CD4-positive, alpha-beta T cell treated with Interferon alpha-2 for 1 hour (primary cell): Measurements from ENCODE around the gene FRG1.
"Not testable (repeated sequence)": the region's sequence is repeated elsewhere in the genome, so short reads cannot be mapped to it uniquely, and the experiment has no call there.

ENCODE experiments used
- DNase-seq, 2 donors: peaks; one replicate each; pipeline ENCODE4 v3.0.0-alpha.2; 2020 to 2022

FRG1 gene

DNA sequence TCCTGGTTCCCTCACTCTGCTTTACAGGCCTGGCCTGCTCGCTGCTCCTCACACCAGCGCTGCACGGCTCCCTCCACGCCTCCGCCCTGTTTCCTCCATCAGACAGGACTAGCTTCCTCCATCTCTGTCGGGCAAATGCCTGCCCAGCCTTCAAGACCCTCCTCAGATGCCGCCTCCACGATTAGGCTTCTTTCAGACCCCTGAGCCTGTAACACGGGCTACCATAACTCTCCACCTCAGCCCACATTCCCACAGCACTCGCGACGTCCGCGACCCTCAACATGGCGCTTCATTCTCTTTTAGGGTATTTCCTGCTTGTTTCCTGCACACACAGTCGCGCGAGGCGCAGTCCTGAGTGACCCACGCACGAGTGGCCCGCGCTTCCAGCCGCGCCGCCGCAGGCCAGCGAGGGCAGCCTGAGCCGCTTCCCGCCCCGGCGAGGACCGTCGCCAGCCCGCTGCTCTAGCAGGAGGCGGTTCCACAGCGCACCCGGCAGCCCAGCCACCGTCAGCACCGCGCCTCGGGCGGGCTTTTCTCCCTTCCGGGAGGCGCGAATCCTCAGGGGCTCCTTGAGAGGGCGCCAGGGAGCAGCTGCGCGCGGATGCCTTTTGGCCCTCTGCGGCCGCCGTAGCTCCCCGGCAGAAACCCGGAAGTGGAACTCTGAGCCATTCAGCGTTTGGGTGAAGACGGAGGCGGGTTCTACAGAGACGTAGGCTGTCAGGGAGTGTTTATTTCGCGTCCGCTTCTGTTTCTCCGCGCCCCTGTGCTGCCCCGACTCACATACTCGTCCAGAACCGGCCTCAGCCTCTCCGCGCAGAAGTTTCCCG is at the start of gene FRG1:
Gene FRG1 (plus strand): TSS at position 695 of the 827 bp plus-strand sequence. CDS start 138 bp downstream, outside the sequence.
- peak; percentile 94 to 98 for DNase-seq

DNA sequence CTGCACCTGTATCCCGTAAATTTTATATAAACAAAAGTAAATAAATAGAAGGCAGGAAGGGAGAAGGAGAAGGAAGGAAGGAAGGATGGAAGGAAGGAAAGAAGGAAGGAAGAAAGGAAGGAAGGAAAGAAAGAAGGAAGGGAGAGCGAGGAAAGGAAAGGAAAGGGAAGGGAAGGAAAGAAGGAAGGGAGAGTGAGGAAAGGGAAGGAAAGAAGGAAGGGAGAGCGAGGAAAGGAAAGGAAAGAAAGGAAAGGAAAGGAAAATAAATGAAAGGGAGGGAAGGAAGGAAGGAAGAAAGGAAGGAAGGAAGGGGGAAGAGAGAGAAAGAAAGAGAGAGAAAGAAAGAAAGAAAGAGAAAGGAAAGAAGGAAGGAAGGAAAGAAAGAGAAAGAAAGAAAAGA is 43.0 kb upstream of the FRG1 start:
- DNase-seq: no peak

DNA sequence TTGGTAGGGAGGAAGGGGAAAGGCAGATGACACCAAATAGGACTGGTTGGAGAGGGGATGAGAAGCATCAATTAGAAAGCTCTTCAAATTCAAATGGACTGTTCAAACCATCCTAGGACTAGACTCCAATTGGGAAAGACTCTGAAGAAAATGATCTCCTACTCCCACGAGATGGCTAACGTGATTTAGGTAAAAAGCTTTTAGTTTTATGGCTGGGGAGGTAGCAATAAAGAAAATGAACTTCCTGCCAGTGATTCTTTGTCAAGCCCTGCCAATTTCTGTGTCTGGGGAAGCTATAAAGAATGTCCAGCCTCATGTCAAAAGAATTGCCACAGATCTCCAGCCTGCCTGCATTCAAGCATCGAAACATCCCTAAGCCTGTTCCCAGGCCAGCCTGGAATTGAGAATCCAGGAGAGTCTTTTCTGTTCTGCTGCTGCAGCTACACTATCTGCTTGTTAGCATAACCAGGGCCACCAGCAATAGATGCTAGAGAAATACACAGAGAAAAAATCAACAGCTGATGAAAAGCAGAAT is 41.1 kb upstream of the FRG1 start:
- not testable (repeated sequence) for DNase-seq

DNA sequence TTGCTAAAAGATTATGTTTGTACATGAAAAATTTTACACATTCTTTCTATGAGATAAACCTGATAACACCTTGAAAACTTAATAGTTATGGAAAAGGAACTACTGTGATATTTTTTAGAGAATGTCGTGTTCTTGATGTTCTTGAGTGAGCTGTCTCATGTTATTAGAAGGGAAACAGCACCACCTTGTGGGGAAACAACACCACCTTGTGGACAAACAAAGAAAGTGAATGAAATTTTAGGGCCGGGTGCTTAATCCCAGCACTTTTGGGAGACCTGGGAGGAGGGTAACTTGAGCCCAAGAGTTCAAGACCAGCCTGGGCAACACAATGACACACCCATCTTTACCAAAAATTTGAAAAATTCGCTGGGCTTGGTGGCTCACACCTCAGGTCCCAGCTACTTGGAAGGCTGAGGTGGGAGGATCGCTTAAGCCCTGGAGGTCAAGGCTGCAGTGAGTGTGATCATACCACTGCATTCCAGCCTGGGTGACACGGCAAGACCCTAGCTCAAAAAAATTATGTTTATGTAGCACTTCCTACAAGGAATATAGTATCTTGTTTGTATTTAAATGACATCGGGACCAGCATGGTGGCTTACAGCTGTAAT is 36.1 kb upstream of the FRG1 start:
- DNase-seq: peak; percentile 16 to 63

DNA sequence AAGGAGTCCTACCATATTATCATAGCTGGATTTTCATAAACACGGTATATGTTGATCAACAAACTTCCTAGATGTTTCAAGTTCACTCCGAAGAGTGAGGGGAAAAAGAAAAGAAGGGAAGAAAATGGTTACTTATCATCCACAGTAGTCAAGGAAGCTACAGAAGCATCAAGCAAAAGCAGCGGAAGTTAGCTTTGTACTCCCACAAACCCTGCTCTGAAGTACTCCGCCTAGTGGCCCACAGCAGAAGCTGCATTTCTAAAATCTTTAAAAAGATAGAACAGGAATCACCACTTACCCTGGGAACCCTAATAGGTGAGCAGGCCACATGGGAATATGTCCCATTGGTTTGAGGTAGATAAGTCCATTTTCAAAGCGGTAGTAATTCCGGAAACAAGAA is 28.5 kb upstream of the FRG1 start:
- peak in 1 of 2 donors; percentile 14 for DNase-seq

DNA sequence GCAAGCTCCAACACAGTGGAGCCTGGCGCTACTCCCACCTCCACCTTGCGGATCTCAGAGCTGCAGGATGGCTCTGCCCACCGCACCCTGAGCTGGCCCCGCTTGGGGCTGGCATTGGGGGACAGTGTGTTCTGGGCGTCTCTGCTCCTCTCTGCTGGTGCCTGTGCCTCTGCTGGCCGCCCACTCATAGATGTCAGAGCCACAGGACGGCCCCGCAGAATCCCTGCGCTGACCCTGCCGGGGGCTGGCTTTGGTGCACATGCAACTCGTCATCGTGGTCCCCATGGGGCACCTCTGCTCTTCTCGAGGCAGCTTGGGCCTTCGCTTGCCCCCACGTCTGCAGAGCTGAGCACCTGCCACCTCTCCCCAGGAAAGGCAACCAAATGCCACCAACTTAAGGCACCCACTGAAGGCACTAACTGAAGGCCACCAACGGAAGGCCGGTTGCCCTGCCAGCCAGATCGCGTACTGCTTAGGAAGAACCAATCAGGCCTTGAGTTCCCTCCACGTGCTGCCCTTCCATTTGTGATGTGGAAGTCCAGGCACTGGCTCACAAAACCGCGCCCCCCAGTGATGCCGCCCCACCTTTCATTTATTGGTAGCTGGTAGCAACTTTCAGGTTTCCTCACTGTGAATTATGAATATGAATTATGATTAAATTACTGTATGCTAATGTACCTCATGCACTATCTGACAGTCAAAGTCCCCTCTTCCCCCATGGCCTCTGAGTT is 23.3 kb upstream of the FRG1 start:
- DNase-seq: no peak

DNA sequence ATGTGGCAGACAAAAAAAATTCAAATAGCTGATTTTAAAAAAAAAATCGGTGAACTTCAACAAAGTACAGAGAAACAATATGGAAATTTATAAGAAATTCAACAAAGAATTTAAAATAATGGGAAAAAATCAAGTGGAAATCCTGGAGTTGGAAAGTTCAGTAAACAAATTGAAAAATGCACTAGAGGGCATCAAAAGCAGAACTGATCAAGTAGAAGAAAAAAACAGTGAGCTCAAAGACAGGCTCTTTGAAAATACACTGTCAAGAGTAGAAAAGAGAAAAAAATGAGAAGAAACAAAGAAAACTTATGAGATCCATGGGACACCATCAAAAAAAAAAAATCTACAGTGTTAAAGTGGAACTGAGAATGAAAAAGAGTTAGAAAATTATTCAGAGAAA is 19.6 kb upstream of the FRG1 start:
- DNase-seq: no peak

DNA sequence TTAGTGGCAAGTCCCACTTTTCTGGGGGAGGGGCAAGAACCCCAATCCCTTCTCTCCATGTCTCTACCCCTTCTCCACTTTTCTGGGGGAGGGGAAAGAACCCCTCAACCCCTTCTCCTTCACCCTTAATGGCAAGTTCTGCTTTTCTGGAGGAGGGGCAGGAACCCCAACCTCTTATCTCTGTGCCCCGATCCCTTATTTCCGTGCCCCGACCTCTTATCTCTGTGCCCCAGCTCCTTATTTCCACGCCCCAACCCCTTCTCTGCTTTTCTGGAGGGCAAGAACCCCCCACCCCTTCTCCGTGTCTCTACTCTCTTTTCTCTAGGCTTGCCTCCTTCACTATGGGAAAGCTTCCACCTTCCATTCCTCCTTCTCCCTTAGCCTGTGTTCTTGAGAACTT is 13.9 kb upstream of the FRG1 start:
- DNase-seq: not testable (repeated sequence)

DNA sequence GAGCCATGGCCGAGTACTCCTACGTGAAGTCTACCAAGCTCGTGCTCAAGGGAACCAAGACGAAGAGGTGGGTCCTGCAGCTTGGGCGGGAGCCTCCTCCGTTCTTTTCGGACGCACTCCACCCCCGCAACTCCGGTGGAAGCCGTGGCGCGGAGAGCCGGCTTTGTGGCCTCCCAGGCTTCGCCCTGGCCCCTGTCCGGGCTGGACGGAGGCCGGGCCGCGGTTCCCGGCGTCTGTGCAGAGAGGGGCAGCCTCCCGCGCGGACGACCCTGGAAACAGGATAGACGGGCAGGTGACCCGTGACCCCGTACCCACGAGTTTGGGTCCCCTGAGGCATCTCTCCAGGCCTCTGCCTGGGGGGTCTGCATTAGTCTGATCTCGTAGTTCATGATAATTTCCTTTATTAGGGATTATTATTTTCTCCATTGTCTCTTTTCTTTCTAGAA is 356 bp downstream of the FRG1 start:
- no peak for DNase-seq

DNA sequence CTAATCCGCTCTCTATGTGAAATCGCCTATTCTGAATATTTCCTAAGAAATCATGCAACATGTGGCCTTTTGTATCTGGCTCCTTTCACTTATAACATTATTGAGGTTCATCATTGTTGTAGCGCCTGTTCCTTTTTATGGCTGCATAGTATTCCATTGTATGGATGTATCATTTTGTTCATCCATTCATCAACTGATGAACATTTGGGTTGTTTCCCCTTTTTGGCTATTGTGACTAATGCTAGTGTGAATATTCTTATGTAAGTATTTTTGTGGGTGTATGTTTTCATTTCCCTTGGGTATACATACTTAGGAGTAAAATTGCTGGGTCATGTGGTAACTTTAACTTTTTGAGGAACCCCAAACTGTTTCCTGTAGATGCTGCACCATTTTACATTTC is 1.7 kb downstream of the FRG1 start:
- DNase-seq: not testable (repeated sequence)

DNA sequence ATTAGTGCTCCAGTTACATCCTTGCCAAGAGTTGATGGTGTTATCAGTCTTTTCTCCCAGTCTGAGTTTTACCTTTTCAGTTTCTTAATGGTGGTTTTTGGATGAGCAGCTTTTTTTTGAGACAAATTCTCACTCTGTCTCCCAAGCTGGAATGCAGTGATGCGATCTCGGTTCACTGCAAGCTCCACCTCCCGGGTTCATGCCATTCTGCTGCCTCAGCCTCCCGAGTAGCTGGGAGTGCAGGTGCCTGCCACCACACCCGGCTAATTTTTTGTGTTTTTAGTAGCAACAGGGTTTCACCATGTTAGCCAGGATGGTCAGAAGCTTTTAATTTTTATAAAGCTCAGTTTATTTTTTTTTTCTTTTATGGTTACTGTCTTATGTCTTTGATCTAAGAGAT is 3.4 kb downstream of the FRG1 start:
- not testable (repeated sequence) for DNase-seq

DNA sequence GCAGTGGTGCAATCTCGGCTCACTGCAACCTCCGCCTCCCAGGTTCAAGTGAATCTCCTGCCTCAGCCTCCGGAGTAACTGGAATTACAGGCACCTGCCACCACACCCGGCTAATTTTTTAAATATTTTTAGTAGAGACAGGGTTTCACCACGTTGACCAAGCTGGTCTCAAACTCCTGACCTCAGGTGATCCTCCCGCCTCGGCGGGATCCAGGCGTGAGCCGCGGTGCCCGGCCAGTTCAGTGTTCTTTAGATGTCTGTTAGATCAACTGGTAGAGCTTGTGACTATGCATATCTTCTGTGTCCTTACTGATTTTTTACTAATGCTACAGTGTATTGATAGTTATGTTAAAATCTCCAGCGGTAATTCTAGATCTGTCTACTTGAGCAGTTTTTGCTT is 6.2 kb downstream of the FRG1 start:
- DNase-seq: not testable (repeated sequence)

DNA sequence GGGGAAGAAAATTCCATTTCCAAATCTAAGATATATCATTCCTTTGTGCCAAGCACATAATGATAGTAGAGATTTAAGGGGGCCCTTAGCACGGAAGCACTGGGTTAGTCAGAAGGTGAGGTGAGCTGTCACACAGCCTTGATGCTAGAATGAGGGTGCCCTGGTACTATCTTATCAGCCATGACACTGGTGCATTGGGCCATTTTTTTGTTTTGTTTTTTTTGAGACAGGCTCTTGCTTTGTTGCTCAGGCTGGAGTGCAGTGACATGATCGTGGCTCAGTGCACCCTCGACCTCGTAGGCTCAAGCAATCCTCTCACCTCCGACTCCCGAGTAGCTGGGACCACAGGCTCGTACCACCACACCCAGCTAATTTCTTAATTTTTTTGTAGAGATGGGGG is 7.8 kb downstream of the FRG1 start:
- DNase-seq: not testable (repeated sequence)

DNA sequence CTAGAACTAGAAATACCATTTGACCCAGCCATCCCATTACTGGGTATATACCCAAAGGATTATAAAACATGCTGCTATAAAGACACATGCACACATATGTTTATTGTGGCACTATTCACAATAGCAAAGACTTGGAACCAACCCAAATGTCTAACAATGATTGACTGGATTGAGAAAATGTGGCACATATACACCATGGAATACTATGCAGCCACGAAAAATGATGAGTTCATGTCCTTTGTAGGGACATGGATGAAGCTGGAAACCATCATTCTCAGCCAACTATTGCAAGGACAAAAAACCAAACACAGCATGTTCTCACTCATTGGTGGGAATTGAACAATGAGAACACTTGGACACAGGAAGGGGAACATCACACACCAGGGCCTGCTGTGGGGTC is 28.6 kb downstream of the FRG1 start:
- DNase-seq: not testable (repeated sequence)

DNA sequence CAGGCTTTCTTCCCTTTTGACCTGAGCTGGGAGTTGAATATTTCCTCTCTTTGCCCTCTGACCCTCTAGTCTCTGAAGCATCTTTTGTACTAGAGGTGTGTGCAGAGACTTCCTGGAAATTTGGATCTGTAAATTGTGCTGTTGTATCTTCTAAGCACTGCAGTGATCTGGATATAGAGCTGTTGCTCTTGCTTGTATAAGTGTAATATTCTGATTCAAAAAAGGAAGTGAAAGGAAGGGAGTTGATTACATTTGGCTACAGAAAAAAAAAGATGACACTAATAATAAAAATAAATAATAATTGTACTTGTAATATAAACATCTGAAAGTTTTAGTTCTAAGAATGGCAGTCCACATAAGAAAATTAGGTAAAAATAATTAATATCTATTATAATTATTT is 33.0 kb downstream of the FRG1 start:
- no peak for DNase-seq

DNA sequence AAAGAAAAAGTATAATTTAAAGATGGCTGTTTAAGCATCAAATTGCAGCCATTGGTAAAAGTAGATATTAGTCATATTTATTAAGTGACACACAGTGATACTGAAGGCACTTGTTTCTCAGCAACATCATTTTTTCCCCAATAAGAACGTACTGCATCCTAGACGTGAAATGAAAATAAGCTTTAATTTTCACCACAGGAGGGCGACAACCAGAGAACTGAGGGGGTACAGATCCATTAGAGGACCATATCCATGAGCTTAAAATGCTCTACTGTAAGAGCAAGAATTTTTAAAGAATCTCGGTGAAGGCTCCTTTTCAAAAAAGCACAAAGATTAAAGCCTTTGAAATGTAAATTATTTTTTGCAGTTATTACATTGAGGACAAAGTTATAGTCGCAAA is 33.4 kb downstream of the FRG1 start:
- DNase-seq: no peak

DNA sequence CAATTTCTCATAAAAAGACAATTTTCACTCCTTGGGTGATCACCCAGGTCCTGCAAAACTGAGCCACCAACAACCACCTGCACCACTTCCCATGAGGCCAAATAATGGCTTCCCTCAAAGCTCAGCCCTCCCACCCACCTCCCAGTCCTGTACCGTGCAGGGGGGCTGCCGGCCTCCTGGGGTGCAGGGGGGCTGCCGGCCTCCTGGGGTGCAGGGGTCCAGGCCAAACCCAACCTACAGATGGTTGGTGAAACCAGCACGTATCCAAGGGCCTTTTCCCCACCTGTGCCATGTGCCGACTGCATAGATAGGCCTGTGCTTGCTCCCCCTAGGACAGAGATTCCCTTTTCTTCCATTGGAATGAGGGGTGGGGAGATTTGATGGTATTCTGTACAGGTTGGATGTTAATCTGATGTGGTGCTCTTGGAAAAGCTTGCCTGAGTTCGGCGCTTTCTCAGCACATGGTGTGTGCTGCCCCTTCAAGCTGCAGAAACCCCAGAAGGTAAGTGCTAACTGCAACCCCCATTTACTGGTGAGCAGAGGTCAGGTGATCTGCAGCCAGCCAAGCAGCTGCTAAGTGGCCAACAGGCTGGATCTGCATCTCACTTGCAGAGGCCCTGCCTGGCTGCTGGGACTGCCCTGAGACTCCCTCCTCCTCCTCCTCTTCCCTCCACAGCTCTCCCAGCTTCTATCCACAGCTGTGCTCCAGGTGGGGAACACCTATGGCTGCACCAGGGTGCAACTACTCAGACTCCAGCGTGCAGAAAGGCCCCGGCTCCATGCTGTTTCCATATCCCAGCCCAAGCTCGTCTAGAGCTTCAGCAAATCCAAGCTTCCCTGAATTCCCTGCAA is 38.8 kb downstream of the FRG1 start:
- no peak for DNase-seq

DNA sequence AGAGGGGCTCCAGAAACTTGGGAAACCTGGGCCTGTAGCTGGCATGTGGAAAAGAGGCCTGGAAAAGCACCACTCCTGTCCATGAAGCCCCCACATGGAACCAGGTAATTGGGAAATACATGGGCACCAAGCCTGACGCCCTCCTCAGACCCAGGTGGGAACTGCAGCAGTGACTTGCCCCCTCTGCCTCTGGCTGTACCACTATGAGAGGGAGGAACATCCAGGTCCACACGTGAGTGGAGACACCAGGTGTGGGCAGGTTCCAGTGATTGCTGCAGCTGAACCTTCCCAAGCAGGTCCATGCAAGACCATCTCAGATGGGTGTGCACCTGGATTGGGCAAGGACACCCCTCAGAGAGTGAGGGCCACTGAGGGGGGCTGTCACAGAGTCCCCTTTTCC is 39.6 kb downstream of the FRG1 start:
- not testable (repeated sequence) for DNase-seq

DNA sequence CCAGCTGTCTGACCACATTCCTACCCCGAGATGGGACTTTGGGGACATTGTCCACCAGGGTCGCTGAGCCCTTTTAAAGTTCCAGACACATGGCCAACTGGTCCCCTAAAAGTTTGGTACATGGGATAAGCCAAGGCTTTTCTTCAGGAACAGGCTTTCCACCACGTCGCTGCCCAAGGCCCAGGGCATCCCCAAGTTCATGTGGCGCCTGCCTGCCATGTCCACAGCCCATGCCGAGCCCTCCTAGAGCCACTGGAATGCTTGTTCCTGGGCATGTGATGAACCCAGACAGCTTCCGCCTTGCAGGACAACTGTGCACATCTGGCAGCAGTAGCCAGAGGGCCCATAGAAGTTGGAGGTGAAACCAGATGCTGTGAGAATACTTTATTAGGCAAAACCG is 41.3 kb downstream of the FRG1 start:
- no peak for DNase-seq

DNA sequence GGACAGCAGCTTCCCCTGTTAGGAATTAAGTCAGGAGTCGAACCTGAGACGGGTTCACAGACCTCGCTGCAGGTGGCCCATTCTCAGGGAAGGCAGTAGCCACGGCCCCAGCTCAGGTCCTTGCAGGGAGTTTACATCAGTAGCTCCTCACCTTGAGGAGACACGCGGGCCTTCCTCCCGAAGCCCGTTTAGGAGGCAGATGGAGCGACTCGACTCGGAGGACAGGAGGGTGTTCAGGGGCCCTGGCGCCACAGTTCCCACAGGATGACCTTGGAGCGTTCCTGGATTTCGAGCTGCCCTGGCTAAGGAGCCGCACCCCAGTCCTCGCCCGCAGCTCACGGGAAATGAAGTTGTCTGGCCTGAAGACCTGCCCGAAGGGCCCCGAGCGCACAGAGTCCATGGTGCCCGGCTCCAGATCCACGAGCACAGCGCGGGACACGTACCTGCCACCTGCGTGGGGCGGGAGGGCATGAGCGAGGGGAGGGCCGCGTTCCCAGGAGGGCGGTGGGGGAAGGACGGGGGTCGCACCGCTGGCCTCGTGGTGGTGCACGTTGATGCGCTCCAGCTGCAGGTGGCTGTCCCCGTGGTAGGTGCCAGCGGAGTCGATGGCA is 43.3 kb downstream of the FRG1 start:
- not testable (repeated sequence) for DNase-seq

DNA sequence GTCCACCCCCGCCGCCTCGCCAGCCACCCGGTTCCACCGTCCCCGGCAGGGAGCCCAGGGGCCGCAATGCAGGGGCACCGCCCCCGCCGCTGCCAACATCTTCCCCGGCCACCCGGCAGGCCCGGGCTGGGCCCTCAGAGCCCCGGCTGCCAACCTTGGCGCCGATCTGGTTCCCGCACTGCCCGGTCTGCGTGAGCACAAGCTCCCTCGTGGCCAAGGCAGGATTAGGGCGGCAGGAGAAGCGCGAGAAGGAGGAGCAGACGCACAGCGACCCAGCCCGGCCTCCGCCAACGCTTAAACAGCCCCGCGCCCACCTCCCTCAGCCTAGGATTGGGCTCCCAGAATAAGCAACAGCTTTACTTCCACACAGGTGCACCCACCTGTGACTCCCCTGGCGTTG is 44.0 kb downstream of the FRG1 start:
- DNase-seq: not testable (repeated sequence)

DNA sequence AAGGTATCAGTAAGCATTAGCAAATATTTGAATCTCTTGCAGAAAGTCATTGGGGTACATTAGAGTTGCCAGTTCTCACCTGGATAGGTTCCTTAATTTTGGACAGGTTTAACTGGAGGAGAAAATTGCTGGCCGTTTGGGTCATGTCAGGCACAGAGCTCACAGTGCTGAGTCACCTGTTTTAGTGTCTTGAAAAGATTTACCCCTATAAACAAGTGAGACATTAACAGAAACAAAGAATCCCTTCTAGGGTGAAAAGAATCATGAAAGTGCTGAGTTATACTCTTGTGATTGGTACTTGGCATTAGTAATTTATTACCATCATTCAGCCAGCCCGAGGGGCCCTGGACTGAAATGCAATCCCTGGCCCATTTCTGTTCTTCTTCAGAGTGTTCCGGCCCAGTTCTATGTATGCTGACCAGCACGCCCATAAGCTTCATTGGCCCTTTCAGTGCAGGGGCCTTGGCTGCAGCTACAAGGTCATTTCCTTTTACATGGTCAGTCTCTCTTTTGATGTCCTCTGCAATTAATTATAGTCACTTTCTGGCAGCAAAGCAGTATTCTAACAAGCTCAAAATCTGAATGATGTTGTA is 45.1 kb downstream of the FRG1 start:
- DNase-seq: not testable (repeated sequence)
